Right lobe of liver (tissue), 6 donors: ENCODE data around the gene EPN3. TPM values are rescaled to one million over a fixed set of nuclear protein-coding genes. Genes with fewer than 3 reads are reported as not detected.

Source experiments
- ATAC-seq, 4 donors: fragments of 200-7000 bp; cut with Tn5 transposase; one replicate each; pipeline ENCODE4 v1.9.1; 2020; ENCODE audit warnings: mild to moderate bottlenecking in 4 of 4, moderate library complexity in 4 of 4
- DNase-seq, 3 donors: peaks; one replicate each; pipeline ENCODE4 v3.0.0-alpha.2; 2020
- H3K27ac ChIP-seq, 3 donors: fragments of 200-600 bp; one replicate each; pipeline ENCODE4 v1.8.0; 2022
- H3K27me3 ChIP-seq, 2 donors: fragments of 200-600 bp; one replicate each; pipeline ENCODE4 v1.8.0; 2022
- H3K36me3 ChIP-seq, 4 donors: fragments of 200-600 bp; sonication (generic) in 1 of 4; one replicate each; pipeline versions ENCODE4 v1.5.1 to v1.8.0; 2017 to 2022; ENCODE audit warnings: control low read depth in 1 of 4
- H3K4me1 ChIP-seq, 4 donors: fragments of 200-600 bp; sonication (generic) in 1 of 4; one replicate each; pipeline versions ENCODE4 v1.5.1 to v1.8.0; 2017 to 2022; ENCODE audit warnings: control low read depth in 1 of 4
- H3K4me3 ChIP-seq, 3 donors: fragments of 200-600 bp; one replicate each; pipeline ENCODE4 v1.8.0; 2022
- H3K9me3 ChIP-seq, 4 donors: fragments of 200-600 bp; sonication (generic) in 1 of 4; one replicate each; pipeline versions ENCODE4 v1.5.1 to v1.8.0; 2017 to 2022; ENCODE audit warnings: control low read depth in 1 of 4
- POLR2A ChIP-seq: fragments of 450-650 bp; IDR thresholded peaks from one replicate; pipeline ENCODE4 v1.6.1; 2017; ENCODE audit warnings: antibody characterized with exemption, mild to moderate bottlenecking
- WGBS: methylation state at CpG from one replicate; pipeline ENCODE4 v1.1.6; 2018; ENCODE audit warnings: low coverage, low lambda C conversion rate; ENCODE audit not compliant: insufficient coverage; ENCODE audit errors: missing lambda C conversion rate; 5-methylcytosine and 5-hydroxymethylcytosine counted together
- intact Hi-C, 2 donors: fragments of 100-400 bp; cut with DNase I; formaldehyde crosslinking; loops; one replicate each; pipeline versions ENCODE4 v1.11.2 to v1.14.1; 2022
- total RNA-seq, 6 experiments: library from RNA; depleted of rRNA in 2 of 6; stranded (reverse); fragments of >200 nt in 2 of 6; fragmentation: NEBNext Ultra II Directional in 3 of 6; extraction: Animal tissue kit (Norgen Biotek cat#: 25700) in 3 of 6; gene quantifications; one replicate each; pipeline versions ENCODE4 v1.1.0 to v1.2.4, GENCODE V29; 2016 to 2023
- TF ChIP-seq, protein P1 (sequence below), 4 donors: fragments of 200-600 bp in 3 of 4; fragments of 450-650 bp in 1 of 4; IDR thresholded peaks; one replicate each; pipeline versions ENCODE4 v1.5.1 to v1.8.0; 2016 to 2022; ENCODE audit warnings: antibody characterized with exemption in 4 of 4, mild to moderate bottlenecking in 2 of 4
- donor health status: DM: no; HTN: yes; CAD: no.
- donor health status: DM: no; HTN: no; CAD: no.
- donor health status: DM: no; HTN: no; CAD: no.
- donor health status: DM: no; HTN: yes; CAD: no.
- donor health status: DM: no; HTN: yes; CAD: no.

The EPN3 gene
- total RNA-seq, 6 experiments from 2014 or later = 0.06 to 0.27 TPM; not detected in 4

DNA sequence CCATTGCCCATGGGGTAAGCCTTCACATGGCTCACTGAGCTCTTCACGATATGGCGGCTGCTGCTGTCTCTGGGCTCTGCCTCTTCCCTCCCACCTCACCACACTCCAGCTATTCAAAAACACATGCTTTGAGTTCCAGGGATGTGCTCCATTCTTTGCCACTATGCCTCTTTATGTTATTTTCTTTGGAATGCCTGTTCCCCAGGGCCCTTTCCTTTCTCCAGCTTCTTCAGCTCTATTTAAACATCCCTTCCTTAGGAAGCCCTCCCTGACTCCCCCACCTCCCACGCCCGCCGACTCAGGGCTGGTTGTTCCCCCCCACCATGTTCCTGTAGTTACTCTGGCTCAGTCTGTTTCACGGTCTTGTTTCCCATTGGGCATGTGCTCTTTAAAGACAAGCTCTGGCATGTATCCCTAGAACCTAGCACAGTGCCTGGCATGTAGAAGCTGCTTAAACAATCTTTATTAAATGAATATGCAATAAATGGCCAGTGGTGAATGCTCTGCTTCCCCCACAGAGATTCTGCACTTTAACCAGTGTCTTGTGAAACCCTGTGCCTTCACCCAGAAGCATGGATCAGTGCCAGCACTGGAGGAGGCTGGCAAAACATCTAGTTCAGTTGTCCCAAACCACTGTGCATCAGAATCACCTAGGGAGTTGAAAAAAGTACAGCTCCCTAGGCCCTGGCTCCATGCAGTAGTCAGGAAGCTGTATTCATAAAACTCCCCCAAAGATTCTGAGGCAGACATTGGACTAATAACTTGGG lies 17.4 kb upstream of the EPN3 start:
- H3K27me3 ChIP-seq = no peaks in the 10 kb centered on the region
- H3K36me3 ChIP-seq = no peaks in the 10 kb centered on the region
- no peaks in the 10 kb centered on the region for H3K9me3 ChIP-seq
- TF ChIP-seq, protein P1, sequence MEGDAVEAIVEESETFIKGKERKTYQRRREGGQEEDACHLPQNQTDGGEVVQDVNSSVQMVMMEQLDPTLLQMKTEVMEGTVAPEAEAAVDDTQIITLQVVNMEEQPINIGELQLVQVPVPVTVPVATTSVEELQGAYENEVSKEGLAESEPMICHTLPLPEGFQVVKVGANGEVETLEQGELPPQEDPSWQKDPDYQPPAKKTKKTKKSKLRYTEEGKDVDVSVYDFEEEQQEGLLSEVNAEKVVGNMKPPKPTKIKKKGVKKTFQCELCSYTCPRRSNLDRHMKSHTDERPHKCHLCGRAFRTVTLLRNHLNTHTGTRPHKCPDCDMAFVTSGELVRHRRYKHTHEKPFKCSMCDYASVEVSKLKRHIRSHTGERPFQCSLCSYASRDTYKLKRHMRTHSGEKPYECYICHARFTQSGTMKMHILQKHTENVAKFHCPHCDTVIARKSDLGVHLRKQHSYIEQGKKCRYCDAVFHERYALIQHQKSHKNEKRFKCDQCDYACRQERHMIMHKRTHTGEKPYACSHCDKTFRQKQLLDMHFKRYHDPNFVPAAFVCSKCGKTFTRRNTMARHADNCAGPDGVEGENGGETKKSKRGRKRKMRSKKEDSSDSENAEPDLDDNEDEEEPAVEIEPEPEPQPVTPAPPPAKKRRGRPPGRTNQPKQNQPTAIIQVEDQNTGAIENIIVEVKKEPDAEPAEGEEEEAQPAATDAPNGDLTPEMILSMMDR (IDR thresholded peaks at IDR 0.05) = no peak
- TF ChIP-seq POLR2A = no peak
- DNase-seq (peak; percentile 74 to 92 (median 84)), ATAC-seq (peak; percentile 88 to 96 (median 92))
- H3K4me1 ChIP-seq = peaks cover 0 to 7% (median 0%) of the 10 kb centered on the region in 4 donors
- H3K27ac ChIP-seq = no peak overlapping the region
- intact Hi-C loops = no loop called here
- 55% methylated on average over 6 of the region's 6 CpGs for WGBS
- H3K4me3 ChIP-seq = no peak overlapping the region

GRCh38 chr17:50517011-50517410 lies 15.5 kb upstream of the EPN3 start:
- no peak for DNase-seq
- no peaks in the 10 kb centered on the region for H3K9me3 ChIP-seq
- ATAC-seq = no peak
- intact Hi-C loops = no loop called here
- no peaks in the 10 kb centered on the region for H3K27me3 ChIP-seq
- TF ChIP-seq, protein P1 (IDR thresholded peaks at IDR 0.05) = no peak
- no peak for TF ChIP-seq POLR2A
- no peak overlapping the region for H3K27ac ChIP-seq
- 79% methylated on average over 4 of the region's 4 CpGs for WGBS
- H3K4me3 ChIP-seq = no peak overlapping the region
- H3K4me1 ChIP-seq = peaks cover 0 to 7% (median 0%) of the 10 kb centered on the region in 4 donors
- no peaks in the 10 kb centered on the region for H3K36me3 ChIP-seq

DNA sequence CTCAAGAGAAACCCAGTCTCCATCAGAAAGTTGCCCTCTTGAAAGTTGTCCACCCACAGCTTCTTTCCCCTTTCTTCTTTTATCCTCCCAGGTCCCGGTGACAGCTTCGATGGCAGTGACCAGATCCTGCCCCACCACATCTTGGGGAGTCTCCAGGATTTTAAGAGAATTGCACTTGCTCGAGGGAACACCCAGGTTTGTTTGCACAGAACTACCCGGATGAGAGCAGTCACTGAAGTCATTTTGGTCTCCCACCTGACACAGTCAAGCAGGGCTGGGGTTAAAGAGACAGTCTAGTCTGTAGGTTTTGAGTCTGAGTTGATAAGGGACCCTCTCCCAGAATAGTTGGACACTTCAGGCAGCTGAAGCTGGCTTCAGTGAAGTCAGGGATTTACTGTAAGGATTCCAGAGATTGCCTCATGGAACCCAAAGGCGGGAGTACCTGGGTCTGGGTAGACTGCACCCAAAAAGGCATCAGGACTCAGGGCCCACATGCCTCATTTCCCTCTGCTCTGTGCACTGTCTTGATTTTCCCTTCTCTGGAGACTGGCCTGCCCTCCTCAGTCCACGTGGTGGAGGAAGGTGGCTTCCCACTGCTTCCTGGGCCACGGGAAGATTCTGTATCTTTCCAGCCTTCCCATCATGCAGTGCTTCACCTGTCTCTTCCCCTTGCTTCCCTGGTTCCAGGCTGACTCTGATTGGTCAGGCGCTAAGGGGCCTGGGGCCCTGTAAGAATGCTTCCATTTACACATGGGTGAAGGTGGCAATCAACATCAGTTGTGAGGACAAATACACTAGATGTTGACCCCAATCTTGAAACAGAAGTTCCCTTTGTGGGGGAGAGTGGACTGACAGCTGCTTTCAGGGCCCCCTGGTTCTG lies 14.8 kb upstream of the EPN3 start:
- Histone ChIP-seq H3K27ac (no peak overlapping the region), H3K4me3 (no peak overlapping the region), H3K36me3 (no peaks in the 10 kb centered on the region), H3K27me3 (no peaks in the 10 kb centered on the region), H3K9me3 (no peaks in the 10 kb centered on the region), H3K4me1 (peaks cover 0 to 7% (median 0%) of the 10 kb centered on the region in 4 donors)
- DNase-seq = no peak
- TF ChIP-seq, protein P1 (IDR thresholded peaks at IDR 0.05) = no peak
- no peak for TF ChIP-seq POLR2A
- WGBS = 84% methylated on average over 7 of the region's 8 CpGs
- intact Hi-C loops = no loop called here
- ATAC-seq = no peak

- intact Hi-C loops = no loop called here
- Histone ChIP-seq H3K4me3 (no peak overlapping the region), H3K27ac (no peak overlapping the region), H3K27me3 (no peaks in the 10 kb centered on the region), H3K9me3 (no peaks in the 10 kb centered on the region), H3K36me3 (no peaks in the 10 kb centered on the region), H3K4me1 (peaks cover 0 to 7% (median 0%) of the 10 kb centered on the region in 4 donors)
- WGBS = 83% methylated on average over 11 of the region's 13 CpGs
- DNase-seq = no peak
- no peak for ATAC-seq
- TF ChIP-seq, protein P1 (IDR thresholded peaks at IDR 0.05) = no peak
- TF ChIP-seq POLR2A = no peak
Measured at GRCh38 chr17:50518384-50519023, 14.0 kb upstream of the EPN3 start.
